Activated CD8-positive, alpha-beta memory T cell treated with anti-CD3 and anti-CD28 coated beads, Interleukin-2, amount 50 U/mL, for 48 hours (primary cell): ENCODE measurements around the gene OPRL1.

Experiments used
- DNase-seq: peaks from one replicate; pipeline ENCODE4 v3.0.0-alpha.2; 2020

Gene OPRL1

GRCh38 chr20:64056889-64057627 lies 22.8 kb upstream of the OPRL1 start:
- DNase-seq = no peak

GRCh38 chr20:64057628-64058498 lies 22.0 kb upstream of the OPRL1 start:
- DNase-seq = peak; percentile 95

GRCh38 chr20:64058536-64058935 lies 21.3 kb upstream of the OPRL1 start:
- no peak for DNase-seq

- DNase-seq = no peak
These were observed 17.6 kb upstream of the OPRL1 start for GRCh38 chr20:64062276-64062595.

GRCh38 chr20:64062596-64063388 lies 17.1 kb upstream of the OPRL1 start, which contains the start of gene TCEA2:
Gene TCEA2, plus strand, starts transcription at chr20:64063198. Its CDS starts 115 bp downstream, at chr20:64063313.
- DNase-seq = peak; percentile 96

- no peak for DNase-seq
These were observed 16.3 kb upstream of the OPRL1 start for GRCh38 chr20:64063389-64064144.

- no peak for DNase-seq
These were observed 15.7 kb upstream of the OPRL1 start for GRCh38 chr20:64064145-64064698.

GRCh38 chr20:64065062-64065973 lies 14.6 kb upstream of the OPRL1 start:
- no peak for DNase-seq

GRCh38 chr20:64065974-64066343 lies 13.9 kb upstream of the OPRL1 start:
- DNase-seq = no peak

- no peak for DNase-seq
These were observed 12.8 kb upstream of the OPRL1 start for GRCh38 chr20:64067005-64067632.

- no peak for DNase-seq
These were observed 12.1 kb upstream of the OPRL1 start for GRCh38 chr20:64067733-64068307.

GRCh38 chr20:64068386-64069208 lies 11.3 kb upstream of the OPRL1 start:
- DNase-seq = no peak

GRCh38 chr20:64069209-64069613 lies 10.7 kb upstream of the OPRL1 start:
- no peak for DNase-seq

- DNase-seq = no peak
These were observed 10.2 kb upstream of the OPRL1 start for GRCh38 chr20:64069614-64070243.

GRCh38 chr20:64070244-64070993 lies 9.5 kb upstream of the OPRL1 start:
- DNase-seq = no peak

GRCh38 chr20:64071341-64072332 lies 8.2 kb upstream of the OPRL1 start:
- no peak for DNase-seq
